Renal cortex interstitium (tissue), 11 donors: ENCODE measurements around the gene MEGF8. TPM values are rescaled to one million over a fixed set of nuclear protein-coding genes. Genes with fewer than 3 reads are reported as not detected.
"Not testable (repeated sequence)": the region's sequence is repeated elsewhere in the genome, so short reads cannot be mapped to it uniquely, and the experiment has no call there.

Source experiments
- DNase-seq, 11 donors: peaks; one replicate each; pipeline ENCODE4 v3.0.0-alpha.2; 2013; ENCODE audit warnings: low read depth in 9 of 11, low spot score in 4 of 11; ENCODE audit errors: extremely low read depth in 1 of 11
- polyA plus RNA-seq, 3 donors: library from polyadenylated mRNA; unstranded; fragments of 120-200 nt; gene quantifications; one replicate each; pipeline ENCODE4 v1.2.1, GENCODE V29; 2013; ENCODE audit not compliant: insufficient read length in 3 of 3

The MEGF8 gene
- polyA plus RNA-seq, 3 donors, result 36.5 to 49.2 (median 47.5) TPM

DNA sequence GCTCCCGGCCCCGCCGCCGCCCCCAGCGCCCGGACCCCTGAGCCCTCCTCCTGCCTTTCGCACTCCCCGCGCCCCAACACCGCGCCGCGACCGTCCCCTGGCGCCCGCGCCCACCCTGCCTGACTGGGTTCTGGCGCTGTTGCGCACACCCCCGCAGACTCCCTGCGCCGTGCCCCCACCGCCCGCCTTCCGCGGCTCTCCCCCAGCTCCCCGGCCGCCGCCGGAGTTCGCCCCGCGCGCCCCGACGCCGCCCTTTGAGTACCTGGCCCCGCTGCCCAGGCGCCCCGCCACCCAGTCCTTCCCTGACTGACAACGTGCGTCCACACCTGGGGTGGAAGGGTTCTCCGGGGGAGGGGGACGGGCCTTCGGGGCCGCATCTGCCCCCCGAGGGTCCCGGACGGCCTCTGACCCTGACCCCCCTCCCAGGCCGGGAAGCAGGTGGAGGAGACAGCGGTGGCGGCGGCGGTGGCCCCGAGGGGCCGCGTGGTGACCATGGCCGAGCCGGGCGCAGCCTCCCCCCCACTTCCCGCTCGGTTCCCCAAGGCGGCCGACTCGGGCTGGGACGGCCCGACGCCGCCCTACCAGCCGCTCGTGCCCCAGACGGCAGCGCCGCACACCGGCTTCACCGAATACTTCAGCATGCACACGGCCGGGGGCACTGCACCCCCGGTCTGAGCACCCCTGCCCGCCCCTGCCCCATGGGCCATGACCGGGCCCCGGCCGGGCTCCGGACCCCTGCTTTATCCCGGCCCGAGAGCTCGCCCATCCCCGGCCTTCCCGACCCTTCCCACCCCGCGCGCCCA, 1.4 kb upstream of the MEGF8 start:
- DNase-seq, result no peak

DNA sequence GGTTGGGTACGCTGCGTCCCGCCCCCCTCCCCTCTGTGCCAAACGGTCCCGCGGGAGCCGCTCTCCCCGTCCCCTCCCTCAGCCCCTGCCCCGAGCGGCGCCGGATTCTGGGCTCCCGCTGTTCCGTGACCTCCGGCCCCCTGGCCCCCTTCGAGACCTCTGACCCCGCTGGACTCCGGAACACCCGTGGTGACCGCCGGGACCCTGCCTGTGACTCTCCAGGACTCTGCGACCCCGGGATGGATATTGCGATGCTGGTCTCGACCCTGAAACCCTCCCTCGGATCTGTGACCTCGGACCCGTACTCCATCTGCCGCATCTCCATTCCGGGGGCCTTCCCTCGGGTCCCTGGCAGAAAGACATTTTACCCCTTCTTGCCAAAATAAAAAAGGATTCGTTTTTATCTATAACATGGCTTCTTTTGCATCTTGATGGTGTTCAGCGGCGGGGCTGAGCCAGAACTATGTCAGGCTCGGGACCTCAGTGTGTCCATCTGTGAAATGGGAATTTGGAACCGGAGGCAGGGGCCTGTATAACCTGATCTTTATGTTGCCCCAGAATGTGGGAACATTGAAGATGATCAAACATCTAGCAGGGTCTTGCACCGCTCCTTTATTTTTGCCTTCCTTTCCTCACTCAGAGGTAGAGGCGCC, 654 bp upstream of the MEGF8 start:
- DNase-seq, result no peak

DNA sequence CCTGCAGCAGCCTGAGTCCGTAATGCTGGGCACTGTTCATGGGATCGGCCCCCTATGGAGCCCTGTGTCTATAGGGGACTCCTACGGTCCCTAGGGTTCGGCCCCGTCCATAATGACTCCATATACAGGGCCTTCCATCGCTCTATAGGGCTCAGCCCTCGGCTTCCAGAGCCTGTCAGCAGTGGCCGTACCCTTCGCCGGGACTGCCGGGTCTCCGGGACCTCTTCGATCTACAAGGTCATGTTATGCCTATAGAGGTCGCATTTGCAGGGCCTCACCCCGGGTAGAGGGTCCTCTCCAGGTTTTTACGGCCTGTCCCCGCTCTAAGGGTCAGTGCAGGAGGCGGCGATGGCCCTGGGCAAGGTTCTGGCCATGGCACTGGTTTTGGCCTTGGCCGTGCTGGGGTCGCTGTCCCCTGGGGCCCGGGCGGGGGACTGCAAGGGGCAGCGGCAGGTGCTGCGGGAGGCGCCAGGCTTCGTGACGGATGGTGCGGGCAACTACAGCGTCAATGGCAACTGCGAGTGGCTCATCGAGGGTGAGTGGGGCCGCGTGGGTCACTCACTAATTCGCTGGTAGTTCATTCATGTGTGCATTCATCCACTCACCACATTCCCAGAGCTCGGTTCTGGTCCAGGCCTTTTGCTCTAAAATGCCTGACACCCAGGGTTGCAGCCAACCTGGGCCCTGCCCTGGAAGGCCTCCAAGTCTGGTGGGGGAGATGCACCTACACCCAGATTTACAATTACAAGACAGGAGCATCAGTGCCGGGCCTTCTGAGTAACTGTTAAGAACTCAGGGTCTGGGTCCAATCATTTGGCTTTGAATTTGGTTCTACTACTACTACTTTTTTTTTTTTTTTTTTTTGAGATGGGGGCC, 699 bp downstream of the MEGF8 start:
- no peak for DNase-seq

DNA sequence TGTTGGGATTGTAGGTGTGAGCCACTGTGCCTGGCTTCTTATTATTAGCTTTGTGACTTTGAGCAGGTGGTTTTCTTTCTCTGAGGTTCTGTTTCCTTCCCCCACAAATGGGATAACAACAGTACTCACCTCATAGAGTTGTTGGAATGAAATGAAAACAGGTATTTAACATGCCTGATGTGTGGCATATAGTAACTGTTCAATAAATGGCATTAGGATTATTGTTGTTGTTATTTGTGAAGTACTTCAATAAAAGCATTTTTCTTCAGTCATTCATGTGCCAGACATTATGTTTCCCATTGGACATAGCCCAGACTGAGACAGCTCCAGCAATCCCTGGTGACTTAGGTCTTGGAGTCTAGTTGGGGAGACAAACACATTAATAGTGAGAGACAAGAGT, 1.5 kb downstream of the MEGF8 start:
- DNase-seq, result no peak

DNA sequence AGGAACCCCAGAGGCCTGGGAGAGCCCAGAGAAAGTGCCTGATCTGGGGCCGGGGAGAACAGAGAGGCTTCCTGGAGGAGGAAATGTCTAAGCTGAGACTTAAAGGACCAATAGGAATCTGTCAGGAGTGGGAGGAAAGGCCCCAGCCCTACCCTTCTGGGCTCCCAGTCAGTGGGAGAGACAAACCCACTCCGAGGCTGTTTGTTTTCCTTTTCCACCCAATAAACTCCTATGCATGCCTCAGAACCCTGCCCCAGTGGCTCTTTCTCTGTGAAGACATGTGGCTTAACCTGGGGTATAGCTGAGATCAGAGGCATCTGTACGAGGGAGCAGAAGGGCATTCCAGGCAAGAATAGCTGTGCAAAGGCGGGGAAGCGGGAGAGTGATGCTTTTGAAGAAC, 1.9 kb downstream of the MEGF8 start:
- DNase-seq, result no peak

DNA sequence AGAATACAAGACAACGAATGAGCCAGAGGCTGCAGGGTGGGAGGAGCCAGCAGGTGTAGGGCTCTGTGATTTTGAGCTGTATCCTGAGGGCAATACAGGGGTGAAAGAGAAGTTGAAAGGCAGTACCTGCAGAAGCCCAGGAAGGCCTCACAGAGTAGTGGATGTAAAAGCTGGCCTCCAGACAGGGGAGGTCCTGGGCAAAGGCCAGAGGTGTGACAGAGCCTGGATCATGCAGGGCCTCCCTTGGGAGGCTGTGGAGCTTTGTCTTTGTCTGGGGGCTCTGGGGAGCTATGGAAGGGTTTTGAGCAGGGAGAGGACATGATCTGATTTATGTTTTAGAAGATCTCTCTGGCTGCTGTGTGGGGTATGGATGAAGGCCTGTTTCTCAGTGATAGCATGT, 2.7 kb downstream of the MEGF8 start:
- DNase-seq, result no peak

DNA sequence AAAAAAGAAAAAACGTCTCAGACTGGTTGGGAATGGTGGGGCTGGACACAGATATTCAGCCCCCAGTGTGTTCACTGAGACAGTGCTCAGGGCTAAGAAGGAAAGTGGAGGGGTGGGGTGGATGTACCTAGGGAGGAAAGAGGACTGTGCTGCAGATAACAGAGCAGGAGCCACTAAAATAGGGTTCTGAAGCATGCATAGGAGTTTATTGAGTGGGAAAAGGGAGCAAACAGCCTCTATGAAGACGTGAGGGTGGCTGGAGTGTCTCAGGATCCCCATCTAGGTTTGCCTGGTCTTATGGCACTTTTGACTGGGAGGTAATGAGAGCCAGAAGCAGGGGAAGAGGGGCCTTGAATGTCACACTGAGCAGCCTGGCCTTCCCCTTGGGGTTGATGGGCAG, 3.4 kb downstream of the MEGF8 start:
- DNase-seq, result no peak

DNA sequence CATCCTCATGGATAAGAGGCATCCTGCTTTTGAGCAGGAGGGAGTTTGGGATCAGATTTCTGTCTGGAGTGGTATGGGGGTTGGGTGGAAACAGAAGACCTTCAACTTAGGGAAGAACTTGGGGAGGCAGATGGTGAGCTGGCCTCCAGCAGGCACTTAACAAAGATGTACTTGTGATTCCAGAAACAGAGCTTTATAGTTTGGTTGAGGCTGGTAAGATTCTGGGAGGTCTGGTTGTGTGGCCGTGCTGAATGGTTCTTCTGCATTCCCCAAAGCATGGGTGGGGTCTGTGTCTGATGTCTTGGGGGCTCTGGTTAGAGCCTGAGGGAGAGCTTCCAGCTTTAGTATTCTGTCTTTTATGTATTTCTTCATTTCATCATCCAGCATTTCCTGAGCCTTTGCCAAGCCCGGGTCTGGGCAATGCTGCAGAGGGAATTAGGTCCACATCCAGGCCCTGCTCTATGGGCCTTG, 4.8 kb downstream of the MEGF8 start:
- no peak for DNase-seq

DNA sequence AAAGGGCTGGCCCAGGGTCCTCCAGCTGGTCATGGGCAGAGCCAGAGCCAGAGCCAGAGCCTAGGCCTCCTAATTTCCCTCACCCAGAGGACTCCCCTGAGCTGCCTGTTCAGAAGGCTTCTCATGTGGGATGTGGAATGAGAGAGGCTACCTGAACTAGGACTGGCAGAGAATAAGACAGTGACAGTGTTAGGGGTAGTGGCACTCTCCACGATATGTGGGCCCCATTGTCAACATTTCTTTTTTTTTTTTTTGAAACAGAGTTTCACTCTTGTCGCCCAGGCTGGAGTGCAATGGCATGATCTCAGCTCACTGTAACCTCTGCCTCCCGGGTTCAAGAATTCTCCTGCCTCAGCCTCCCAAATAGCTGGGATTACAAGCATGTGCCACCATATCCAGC, 5.9 kb downstream of the MEGF8 start:
- not testable (repeated sequence) for DNase-seq

DNA sequence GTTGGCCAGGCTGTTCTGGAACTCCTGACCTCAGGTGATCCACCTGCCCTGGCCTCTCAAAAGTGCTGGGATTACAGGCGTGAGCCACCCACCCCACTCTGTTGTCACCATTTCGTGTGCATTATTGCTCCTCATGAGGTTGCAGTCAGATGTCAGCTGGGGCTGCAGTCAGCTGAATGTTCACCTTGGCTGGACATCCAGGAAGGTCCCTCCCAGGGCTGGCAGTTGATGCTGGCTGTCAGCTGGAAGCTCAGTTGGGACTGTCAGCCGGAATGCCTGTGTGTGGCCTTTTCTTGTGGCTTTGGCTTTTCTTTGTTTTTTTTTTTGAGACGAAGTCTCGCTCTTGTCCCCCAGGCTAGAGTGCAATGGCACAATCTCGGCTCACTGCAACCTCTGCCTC, 6.6 kb downstream of the MEGF8 start:
- DNase-seq, result no peak

DNA sequence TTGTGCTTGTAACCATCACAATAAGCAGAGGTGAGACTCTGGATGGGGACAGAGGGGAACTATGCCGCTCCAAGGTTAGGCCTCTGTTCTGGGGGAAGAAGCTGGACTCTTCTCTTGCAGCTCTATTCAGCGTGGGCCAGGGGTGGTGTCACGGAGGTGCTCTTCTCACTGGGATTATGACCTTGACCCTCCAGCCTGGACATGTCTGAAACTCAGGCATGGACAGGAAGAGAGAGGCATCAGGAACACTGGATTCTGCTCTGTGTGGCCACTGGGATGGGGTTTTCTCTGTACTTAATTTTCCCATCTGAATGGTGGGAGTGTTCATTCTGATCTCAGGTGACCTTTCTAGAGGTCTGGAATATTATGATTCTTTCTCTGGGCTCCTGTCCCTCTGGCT, 7.6 kb downstream of the MEGF8 start:
- DNase-seq, result no peak

DNA sequence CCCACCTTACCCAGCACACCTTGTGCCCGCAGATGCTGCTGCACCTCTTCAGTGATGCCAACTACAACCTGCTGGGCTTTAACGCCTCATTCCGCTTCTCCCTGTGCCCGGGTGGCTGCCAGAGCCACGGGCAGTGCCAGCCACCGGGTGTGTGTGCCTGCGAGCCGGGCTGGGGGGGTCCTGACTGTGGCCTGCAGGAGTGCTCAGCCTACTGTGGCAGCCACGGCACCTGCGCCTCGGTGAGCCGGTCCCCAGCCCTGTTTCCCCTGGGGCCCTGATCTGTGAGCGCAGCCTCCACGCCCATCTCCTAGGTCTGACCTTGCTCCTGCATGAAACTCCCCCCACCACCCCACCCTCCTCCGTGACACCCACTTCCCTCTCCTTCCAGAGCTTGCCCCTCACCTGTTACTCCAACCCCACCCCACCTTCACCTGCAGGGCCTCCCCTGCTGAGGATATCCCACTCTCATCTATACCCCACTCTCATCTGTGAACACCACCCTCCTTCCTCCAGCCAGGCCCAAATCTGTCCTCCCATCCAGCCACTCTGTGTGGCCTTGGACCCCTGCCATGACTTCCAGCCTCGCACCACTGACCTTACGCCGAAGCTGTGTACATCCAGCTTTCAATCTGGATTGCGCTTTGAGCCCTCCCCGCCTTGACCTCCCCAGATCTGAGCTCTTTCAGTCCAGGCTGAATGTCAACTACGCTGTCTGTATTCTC, 8.7 kb downstream of the MEGF8 start:
- DNase-seq, result no peak

DNA sequence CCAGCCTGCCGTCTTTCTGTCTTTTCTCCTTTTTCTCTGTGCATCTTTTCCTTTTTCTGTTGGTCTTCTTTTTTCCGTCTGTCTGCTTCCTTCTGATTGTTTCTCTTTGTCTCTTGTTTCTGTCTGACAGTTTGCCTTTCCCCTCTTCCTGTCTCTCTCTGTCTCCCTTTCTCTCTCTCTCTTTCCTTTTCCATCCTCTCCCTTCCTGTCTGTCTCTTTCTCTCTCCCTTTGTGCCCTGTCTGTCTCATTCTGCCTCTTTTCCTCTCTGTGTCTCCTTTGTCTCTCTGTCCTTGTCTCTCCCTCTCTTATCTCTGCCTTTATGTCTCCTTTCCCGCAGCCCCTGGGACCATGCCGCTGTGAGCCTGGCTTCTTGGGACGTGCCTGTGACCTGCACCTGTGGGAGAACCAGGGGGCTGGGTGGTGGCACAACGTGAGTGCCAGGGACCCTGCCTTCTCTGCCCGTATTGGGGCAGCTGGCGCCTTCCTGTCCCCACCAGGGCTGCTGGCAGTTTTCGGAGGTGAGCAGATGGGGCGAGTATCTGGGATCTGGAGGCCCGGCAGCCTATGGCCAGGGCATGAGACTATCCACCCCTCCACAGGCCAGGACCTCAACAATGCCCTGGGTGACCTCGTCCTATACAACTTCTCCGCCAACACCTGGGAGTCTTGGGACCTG, 9.4 kb downstream of the MEGF8 start:
- no peak for DNase-seq

DNA sequence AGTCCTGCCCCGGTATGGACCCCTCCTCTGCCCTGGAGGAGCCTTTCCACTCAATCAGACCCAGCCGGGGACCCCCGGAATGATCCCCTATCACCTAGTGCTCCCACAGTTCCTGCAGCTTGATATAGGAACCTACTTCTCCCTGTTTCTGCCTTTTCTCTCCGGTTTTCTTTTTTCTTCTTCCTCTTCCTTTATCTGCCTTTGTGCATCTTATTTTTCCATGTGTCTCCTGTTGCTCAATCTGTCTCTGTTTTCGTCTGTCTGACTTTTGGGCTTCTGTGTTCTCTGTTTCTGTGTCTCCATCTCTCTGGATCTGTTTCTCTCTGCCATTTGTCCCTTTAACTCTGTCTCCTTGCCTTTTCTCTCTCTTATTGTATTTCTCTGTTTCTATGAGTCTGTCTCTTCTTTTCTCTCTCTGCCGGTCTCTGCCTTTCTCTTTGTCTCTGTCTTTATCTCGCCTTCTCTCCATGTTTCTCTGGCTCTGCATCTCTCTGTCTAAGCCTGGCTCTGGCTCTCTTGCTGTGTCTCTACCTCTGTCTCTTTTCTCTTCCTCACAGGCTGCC, 10.0 kb downstream of the MEGF8 start:
- no peak for DNase-seq

DNA sequence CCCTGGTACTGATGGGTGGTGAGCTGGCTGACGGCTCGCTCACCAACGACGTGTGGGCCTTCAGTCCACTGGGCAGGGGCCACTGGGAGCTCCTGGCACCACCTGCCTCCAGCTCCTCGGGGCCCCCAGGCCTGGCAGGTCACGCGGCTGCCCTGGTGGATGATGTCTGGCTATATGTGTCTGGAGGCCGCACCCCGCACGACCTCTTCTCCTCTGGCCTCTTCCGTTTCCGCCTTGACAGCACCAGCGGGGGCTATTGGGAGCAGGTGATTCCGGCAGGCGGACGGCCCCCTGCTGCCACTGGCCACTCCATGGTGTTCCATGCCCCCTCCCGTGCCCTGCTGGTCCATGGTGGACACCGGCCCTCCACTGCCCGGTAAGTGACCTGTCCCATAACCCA, 10.5 kb downstream of the MEGF8 start:
- DNase-seq, result no peak

DNA sequence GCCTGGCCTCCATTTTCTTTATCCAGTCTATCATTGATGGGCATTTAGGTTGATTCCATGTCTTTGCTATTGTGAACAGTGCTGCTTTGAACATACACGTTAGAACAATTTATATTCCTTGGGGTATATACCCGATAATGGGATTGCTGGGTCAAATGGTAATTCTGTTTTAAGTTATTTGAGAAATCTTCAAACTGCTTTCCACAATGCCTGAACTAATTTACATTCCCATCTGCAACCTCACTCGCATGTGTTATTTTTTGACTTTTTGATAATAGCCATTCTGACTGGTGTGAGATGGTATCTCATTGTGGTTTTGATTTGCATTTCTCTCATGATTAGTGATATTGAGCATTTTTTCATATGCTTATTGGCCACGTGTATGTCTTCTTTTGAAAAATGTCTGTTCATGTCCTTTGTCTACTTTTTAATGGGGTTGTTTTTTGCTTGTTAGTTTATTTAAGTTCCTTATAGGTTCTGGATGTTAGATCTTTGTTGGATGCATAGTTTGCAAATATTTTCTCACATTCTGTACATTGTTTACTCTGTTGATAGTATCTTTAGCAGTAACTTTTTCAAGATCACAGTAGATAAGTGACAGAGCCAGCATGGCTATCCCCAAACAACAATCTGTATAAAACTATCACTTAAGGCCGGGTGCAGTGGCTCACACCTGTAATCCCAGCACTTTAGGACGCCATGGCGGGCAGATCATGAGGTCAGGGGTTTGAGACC, 13.9 kb downstream of the MEGF8 start:
- not testable (repeated sequence) for DNase-seq

DNA sequence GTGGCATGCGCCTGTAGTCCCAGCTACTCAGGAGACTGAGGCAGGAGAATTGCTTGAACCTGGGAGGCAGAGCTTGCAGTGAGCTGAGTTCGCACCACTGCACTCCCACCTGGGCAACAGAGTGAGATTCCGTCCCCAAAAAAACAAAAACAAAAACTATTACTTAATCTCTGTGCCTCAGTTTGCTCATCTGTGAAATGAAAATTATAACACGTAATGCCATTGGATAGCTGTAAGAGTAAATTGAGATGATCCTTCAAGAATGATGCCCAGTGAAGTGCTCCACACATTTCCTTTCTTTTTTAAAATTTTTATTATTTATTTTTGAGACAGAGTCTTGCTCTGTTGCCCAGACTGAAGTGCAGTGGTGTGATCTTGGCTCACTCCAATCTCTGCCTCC, 14.5 kb downstream of the MEGF8 start:
- DNase-seq, result not testable (repeated sequence)
